Chondrocyte (in vitro differentiated cells): ENCODE results near the gene FUT3. TPM values are rescaled to one million over a fixed set of nuclear protein-coding genes. Genes with fewer than 3 reads are reported as not detected.

Experiments used
- DNase-seq: peaks from one replicate; pipeline ENCODE4 v3.0.0; 2021; ENCODE audit warnings: mixed read lengths, low spot score
- H3K27ac Mint-ChIP-seq: one replicate; pipeline ENCODE4 v1.8.0; 2021; ENCODE audit warnings: mild to moderate bottlenecking, moderate library complexity, mixed read lengths; ENCODE audit not compliant: unreplicated experiment
- H3K27me3 Mint-ChIP-seq: 2 replicates; pipeline ENCODE4 v1.8.0; 2021; ENCODE audit warnings: low read depth, mixed read lengths
- H3K36me3 Mint-ChIP-seq: 2 replicates; pipeline ENCODE4 v1.8.0; 2021; ENCODE audit warnings: low read depth, mixed read lengths
- H3K4me1 Mint-ChIP-seq: 2 replicates; pipeline ENCODE4 v1.8.0; 2021; ENCODE audit warnings: low read depth, mild to moderate bottlenecking, mixed read lengths
- H3K4me3 Mint-ChIP-seq: one replicate; pipeline ENCODE4 v1.8.0; 2021; ENCODE audit warnings: mild to moderate bottlenecking, moderate library complexity, mixed read lengths; ENCODE audit not compliant: unreplicated experiment
- H3K9me3 Mint-ChIP-seq: 2 replicates; pipeline ENCODE4 v1.8.0; 2021; ENCODE audit warnings: low read depth, mixed read lengths
- CTCF ChIP-seq: fragments of 200-600 bp; sonication (generic); IDR thresholded peaks from 2 replicates; pipeline ENCODE4 v1.5.0; 2021; ENCODE audit warnings: antibody characterized with exemption, mild to moderate bottlenecking, moderate library complexity
- total RNA-seq: library from RNA; stranded (reverse); gene quantifications from 3 replicates; pipeline ENCODE4 v1.2.1, GENCODE V29; 2021

The FUT3 gene
- total RNA-seq, 1 donor from 2014 or later: not detected

DNA sequence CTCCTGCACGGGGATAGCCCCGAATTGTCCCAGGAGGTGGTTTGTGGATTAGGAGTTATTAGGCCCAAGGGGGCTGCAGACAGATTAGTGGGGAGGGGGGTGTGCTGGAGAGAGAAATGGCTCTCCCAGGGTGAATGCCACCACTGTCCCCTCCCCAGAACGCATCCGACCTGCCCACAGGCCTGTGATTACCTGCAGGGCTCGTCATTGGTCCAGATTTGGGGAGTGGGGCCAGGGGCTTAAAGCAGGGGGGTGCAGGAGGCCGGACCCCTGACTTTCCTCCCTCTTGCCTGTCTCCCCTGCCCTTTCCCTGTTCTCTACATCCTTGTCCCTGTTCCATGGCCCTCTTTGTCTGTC lies 45.1 kb downstream of the FUT3 start:
- no peak for DNase-seq
- H3K4me3 Mint-ChIP-seq: no peak overlapping the region
- peaks cover 9% of the 10 kb centered on the region for H3K4me1 Mint-ChIP-seq
- peaks cover 9% of the 10 kb centered on the region for H3K27me3 Mint-ChIP-seq
- no peaks in the 10 kb centered on the region for H3K36me3 Mint-ChIP-seq
- no peak overlapping the region for H3K27ac Mint-ChIP-seq
- H3K9me3 Mint-ChIP-seq: no peaks in the 10 kb centered on the region
- peak; percentile 56 for TF ChIP-seq CTCF

GRCh38 chr19:5805462-5806132 lies 45.7 kb downstream of the FUT3 start:
- peak; percentile 88 for TF ChIP-seq CTCF
- DNase-seq: peak; percentile 91
- Mint-ChIP-seq H3K27ac (no peak overlapping the region), H3K4me1 (peaks cover 9% of the 10 kb centered on the region), H3K9me3 (no peaks in the 10 kb centered on the region), H3K27me3 (peaks cover 9% of the 10 kb centered on the region), H3K36me3 (no peaks in the 10 kb centered on the region), H3K4me3 (peak overlapping the region; percentile 36)

DNA sequence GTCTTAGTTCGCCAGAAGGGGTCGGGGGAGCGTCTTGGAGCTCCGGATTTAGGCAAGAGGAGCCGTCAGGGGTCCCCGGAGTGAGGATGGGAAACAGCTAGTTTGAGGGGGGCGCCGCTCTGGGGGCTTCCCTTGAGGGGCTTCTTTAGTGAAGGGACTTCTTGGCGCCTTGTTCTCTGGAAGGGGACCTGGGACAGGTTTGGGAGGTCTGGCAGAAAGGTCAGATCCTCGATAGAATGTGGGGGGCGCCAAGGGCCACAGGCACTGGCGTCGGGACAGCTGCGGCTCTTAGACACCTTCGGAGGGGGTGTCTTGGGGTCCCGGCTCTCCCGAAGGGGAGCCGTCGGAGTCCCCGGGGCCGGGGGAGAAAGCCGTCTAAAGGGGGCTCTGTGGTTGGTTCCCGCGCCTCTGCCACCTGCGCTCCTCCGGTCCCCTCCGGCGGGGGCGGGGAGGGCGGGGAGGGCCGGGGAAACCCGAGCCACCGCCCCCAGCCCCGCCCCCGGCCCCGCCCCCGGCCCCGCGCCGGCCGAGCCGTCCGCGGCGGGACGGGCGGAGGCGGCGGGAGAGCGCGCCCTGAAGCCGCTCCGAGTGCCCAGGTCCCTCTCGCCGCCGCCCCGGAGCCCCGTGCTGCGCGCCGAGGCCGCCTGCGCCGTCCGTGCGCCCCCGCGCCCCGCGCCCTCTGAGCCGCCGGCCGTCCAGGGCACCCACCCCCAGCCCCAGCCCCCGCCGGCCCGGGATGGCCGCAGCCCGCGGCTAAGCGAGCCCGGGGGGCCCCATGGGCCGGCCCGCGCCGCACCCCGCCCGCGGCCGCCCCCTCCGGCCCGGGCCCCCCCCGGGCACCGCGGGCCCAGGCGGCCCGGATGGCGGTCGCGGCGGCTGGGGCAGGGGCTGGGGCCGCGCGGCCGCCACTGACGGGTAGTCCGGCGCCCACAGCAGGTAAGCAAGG lies 46.5 kb downstream of the FUT3 start, which contains the start of gene NRTN:
Gene NRTN (plus strand): TSS at position 552 of the 946 bp plus-strand sequence. CDS start 19,099 bp downstream, outside the sequence.
- no peaks in the 10 kb centered on the region for H3K9me3 Mint-ChIP-seq
- H3K36me3 Mint-ChIP-seq: no peaks in the 10 kb centered on the region
- H3K27ac Mint-ChIP-seq: no peak within 1 kb of the TSS
- TF ChIP-seq CTCF: no peak
- no peak for DNase-seq
- peaks cover 9% of the 10 kb centered on the region for H3K27me3 Mint-ChIP-seq
- peak within 1 kb of the TSS; percentile 51 for H3K4me3 Mint-ChIP-seq
- peaks cover 9% of the 10 kb centered on the region for H3K4me1 Mint-ChIP-seq

- H3K4me1 Mint-ChIP-seq: peaks cover 9% of the 10 kb centered on the region
- H3K27ac Mint-ChIP-seq: no peak overlapping the region
- H3K9me3 Mint-ChIP-seq: no peaks in the 10 kb centered on the region
- H3K27me3 Mint-ChIP-seq: peaks cover 9% of the 10 kb centered on the region
- peak; percentile 94 for TF ChIP-seq CTCF
- no peaks in the 10 kb centered on the region for H3K36me3 Mint-ChIP-seq
- peak overlapping the region; percentile 58 for H3K4me3 Mint-ChIP-seq
- DNase-seq: peak; percentile 94
Measured at GRCh38 chr19:5803752-5804515, 47.3 kb downstream of the FUT3 start.

- Mint-ChIP-seq H3K4me1 (peaks cover 9% of the 10 kb centered on the region), H3K27me3 (peaks cover 9% of the 10 kb centered on the region), H3K36me3 (no peaks in the 10 kb centered on the region), H3K9me3 (no peaks in the 10 kb centered on the region), H3K4me3 (peak overlapping the region; percentile 58), H3K27ac (no peak overlapping the region)
- TF ChIP-seq CTCF: no peak
- DNase-seq: no peak
Measured at GRCh38 chr19:5803441-5803751, 47.9 kb downstream of the FUT3 start.
